Chondrocyte (in vitro differentiated cells): ENCODE data around the gene CACNA1S. TPM values are rescaled to one million over a fixed set of nuclear protein-coding genes. Genes with fewer than 3 reads are reported as not detected.

Source experiments
- DNase-seq: peaks from one replicate; pipeline ENCODE4 v3.0.0; 2021; ENCODE audit warnings: mixed read lengths, low spot score
- H3K27ac Mint-ChIP-seq: one replicate; pipeline ENCODE4 v1.8.0; 2021; ENCODE audit warnings: mild to moderate bottlenecking, moderate library complexity, mixed read lengths; ENCODE audit not compliant: unreplicated experiment
- H3K27me3 Mint-ChIP-seq: 2 replicates; pipeline ENCODE4 v1.8.0; 2021; ENCODE audit warnings: low read depth, mixed read lengths
- H3K36me3 Mint-ChIP-seq: 2 replicates; pipeline ENCODE4 v1.8.0; 2021; ENCODE audit warnings: low read depth, mixed read lengths
- H3K4me1 Mint-ChIP-seq: 2 replicates; pipeline ENCODE4 v1.8.0; 2021; ENCODE audit warnings: low read depth, mild to moderate bottlenecking, mixed read lengths
- H3K4me3 Mint-ChIP-seq: one replicate; pipeline ENCODE4 v1.8.0; 2021; ENCODE audit warnings: mild to moderate bottlenecking, moderate library complexity, mixed read lengths; ENCODE audit not compliant: unreplicated experiment
- H3K9me3 Mint-ChIP-seq: 2 replicates; pipeline ENCODE4 v1.8.0; 2021; ENCODE audit warnings: low read depth, mixed read lengths
- total RNA-seq: library from RNA; stranded (reverse); gene quantifications from 3 replicates; pipeline ENCODE4 v1.2.1, GENCODE V29; 2021
- TF ChIP-seq, protein P1 (sequence below): fragments of 200-600 bp; sonication (generic); IDR thresholded peaks from 2 replicates; pipeline ENCODE4 v1.5.0; 2021; ENCODE audit warnings: antibody characterized with exemption, mild to moderate bottlenecking, moderate library complexity

The CACNA1S gene
- total RNA-seq, 1 donor from 2014 or later, result 0.40 TPM

DNA sequence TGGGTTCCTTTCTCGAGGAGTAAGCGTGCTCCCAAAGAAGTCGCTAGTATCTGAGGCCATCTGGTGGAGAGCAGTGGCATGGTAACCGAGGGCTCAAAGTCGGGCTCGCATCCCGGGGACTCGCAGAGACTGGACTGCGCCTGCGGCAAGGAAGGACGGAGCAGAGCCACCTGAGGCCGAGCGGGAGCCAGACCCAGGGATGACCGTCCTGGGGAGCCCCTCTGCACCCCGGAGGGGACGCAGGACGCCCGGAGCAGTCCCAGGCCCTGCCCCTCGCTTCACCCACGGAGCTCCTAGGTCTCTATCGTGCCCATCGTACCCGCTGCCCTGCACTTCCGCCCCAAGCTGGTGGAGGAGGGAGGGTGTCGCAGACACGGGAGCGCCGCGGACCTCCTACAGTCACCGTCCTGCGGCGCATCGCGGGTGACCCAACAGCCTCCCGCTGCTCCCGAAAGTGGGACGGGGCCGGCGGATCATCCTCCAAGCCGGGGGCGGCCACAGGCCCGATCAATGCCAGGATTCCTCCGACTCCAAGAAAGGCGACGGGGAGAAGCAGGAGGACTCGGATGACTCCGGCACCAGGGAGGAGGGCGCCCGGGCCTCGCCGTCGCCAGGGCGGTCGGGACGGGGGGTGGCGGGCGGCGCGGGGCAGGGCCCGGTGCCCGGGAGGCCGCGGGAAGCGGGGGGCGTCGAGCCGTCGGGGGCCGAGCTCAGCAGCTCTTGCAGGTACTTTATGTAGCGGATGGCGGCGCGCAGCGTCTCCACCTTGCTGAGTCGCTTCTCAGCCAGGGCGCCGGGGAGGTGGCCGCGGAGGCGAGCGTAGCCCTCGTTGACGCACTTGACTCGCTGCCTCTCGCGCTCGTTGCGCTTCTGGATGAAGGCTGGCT lies 2.3 kb upstream of the CACNA1S start:
- H3K9me3 Mint-ChIP-seq, result no peaks in the 10 kb centered on the region
- no peaks in the 10 kb centered on the region for H3K36me3 Mint-ChIP-seq
- no peak for DNase-seq
- H3K27ac Mint-ChIP-seq, result peak overlapping the region; percentile 77
- H3K27me3 Mint-ChIP-seq, result peaks cover 3% of the 10 kb centered on the region
- TF ChIP-seq, protein P1, sequence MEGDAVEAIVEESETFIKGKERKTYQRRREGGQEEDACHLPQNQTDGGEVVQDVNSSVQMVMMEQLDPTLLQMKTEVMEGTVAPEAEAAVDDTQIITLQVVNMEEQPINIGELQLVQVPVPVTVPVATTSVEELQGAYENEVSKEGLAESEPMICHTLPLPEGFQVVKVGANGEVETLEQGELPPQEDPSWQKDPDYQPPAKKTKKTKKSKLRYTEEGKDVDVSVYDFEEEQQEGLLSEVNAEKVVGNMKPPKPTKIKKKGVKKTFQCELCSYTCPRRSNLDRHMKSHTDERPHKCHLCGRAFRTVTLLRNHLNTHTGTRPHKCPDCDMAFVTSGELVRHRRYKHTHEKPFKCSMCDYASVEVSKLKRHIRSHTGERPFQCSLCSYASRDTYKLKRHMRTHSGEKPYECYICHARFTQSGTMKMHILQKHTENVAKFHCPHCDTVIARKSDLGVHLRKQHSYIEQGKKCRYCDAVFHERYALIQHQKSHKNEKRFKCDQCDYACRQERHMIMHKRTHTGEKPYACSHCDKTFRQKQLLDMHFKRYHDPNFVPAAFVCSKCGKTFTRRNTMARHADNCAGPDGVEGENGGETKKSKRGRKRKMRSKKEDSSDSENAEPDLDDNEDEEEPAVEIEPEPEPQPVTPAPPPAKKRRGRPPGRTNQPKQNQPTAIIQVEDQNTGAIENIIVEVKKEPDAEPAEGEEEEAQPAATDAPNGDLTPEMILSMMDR, result peak; percentile 90
- peaks cover 8% of the 10 kb centered on the region for H3K4me1 Mint-ChIP-seq
- peak overlapping the region; percentile 85 for H3K4me3 Mint-ChIP-seq

DNA sequence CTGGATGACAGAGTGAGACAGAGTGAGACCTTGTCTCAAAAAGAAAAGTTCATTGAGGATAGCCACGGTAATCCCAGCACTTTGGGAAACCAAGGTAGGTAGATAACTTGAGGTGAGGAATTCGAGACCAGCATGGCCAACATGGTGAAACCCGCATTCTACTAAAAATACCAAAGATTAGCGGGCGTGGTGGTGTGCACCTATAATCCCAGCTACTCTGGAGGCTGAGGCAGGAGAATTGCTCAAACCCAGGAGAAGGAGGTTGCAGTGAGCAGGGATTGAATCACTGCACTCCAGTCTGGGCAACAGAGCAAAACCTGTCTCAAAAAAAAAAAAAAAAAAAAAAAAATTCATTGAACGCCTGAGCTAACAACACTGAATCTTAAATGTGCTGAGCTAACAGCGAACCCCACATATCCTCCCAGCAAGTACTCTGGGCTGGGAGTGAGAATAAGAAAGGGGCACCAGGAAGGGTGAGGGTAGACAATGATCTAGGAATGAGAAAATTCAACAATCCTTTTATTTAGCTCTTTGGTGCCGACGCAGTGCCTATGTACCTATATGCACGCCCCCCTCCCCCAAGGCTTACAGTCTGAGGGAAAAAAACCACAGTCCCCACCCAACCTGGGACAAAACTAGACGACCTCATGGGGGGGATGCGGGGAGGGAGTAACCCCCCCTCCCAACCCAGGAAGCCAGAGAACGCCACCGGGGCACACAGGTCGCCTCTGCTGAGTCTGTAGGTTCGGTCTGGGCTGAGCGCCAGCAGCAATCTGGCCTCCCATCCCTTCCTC lies 1.4 kb upstream of the CACNA1S start:
- Mint-ChIP-seq H3K4me1 (peaks cover 8% of the 10 kb centered on the region), H3K4me3 (peak overlapping the region; percentile 85), H3K27ac (peak overlapping the region; percentile 77), H3K27me3 (peaks cover 3% of the 10 kb centered on the region), H3K9me3 (no peaks in the 10 kb centered on the region), H3K36me3 (no peaks in the 10 kb centered on the region)
- no peak for DNase-seq
- TF ChIP-seq, protein P1, result no peak

DNA sequence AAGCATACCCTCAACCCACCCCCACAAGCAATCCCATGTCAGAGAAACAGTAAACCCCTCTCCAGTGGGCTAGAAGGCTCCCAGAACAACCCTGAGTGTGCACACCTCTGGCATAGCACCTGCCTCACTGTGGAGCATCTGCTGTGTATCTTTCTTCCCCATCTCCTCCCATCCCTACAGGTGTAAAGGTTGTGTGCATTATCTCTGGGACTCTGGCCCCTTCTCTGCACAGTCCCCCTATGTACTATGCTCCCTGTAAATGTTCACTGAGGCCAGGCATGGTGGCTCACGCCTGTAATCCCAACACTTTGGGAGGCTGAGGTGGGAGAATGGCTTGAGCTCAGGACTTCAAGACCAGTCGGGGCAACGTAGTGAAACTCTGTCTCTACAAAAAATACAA lies 700 bp upstream of the CACNA1S start:
- H3K4me1 Mint-ChIP-seq, result peaks cover 8% of the 10 kb centered on the region
- no peak overlapping the region for H3K4me3 Mint-ChIP-seq
- peaks cover 3% of the 10 kb centered on the region for H3K27me3 Mint-ChIP-seq
- H3K27ac Mint-ChIP-seq, result no peak overlapping the region
- TF ChIP-seq, protein P1, result no peak
- no peak for DNase-seq
- H3K9me3 Mint-ChIP-seq, result no peaks in the 10 kb centered on the region
- no peaks in the 10 kb centered on the region for H3K36me3 Mint-ChIP-seq

DNA sequence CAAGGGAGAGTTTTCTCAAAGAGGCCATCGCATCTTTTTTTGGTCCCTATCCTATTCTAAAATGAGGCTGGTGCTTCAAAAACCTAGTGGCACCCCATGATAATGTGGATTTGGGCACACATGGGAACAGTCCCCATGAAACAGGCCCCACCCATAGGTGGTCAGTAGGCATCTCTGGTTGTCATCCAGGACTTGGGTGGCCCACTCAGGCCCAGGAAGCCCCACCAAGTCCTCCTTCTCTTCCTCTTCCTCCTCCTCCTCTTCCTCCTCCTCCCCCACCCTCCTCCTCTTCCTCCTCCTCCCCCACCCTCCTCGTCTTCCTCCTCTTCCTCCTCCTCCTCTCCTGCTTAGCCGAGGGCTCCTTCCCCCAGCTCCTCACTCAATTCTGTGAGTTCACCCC lies 554 bp downstream of the CACNA1S start:
- Mint-ChIP-seq H3K27me3 (peaks cover 5% of the 10 kb centered on the region), H3K4me3 (no peak overlapping the region), H3K36me3 (no peaks in the 10 kb centered on the region), H3K27ac (peak overlapping the region; percentile 45), H3K9me3 (no peaks in the 10 kb centered on the region), H3K4me1 (peaks cover 8% of the 10 kb centered on the region)
- no peak for DNase-seq
- TF ChIP-seq, protein P1, result no peak

DNA sequence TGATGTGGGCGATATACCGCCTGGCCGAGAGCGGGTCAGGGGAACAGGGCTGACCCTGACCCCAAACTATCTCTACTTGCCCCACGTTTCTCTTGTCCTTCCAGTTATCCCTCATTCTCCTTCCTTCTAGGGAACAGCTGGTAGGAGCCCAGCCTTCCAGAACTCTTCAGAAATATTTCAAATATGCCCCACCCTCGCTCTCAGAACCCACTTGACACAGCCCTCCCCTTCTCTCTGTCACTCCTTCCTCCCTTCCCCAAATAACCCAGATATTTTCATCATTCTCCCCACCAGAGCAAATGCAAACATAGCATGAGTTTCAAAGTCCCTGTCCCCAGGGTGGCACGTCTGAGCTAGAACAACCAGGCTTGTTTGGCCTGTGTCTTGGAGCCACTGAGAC lies 1.1 kb downstream of the CACNA1S start:
- Mint-ChIP-seq H3K27me3 (peaks cover 5% of the 10 kb centered on the region), H3K9me3 (no peaks in the 10 kb centered on the region), H3K4me1 (peaks cover 8% of the 10 kb centered on the region), H3K27ac (peak overlapping the region; percentile 49), H3K36me3 (no peaks in the 10 kb centered on the region), H3K4me3 (no peak overlapping the region)
- no peak for DNase-seq
- TF ChIP-seq, protein P1, result no peak
